Upper lobe of right lung (tissue), 1 donor: ENCODE data around the gene BRCC3. TPM values are rescaled to one million over a fixed set of nuclear protein-coding genes. Genes with fewer than 3 reads are reported as not detected.
A peak's percentile ranks its signal among the peaks of the same experiment; 100 is the strongest.

Experiments
- ATAC-seq: fragments of 200-7000 bp; cut with Tn5 transposase; one replicate; pipeline ENCODE4 v1.9.1; 2020; ENCODE audit warnings: mild to moderate bottlenecking, moderate library complexity
- DNase-seq: peaks from one replicate; pipeline ENCODE4 v3.0.0-alpha.2; 2020
- H3K27ac ChIP-seq: fragments of 200-600 bp; one replicate; pipeline ENCODE4 v1.8.0; 2022
- H3K27me3 ChIP-seq: fragments of 200-600 bp; one replicate; pipeline ENCODE4 v1.8.0; 2022; ENCODE audit warnings: mild to moderate bottlenecking
- H3K36me3 ChIP-seq: fragments of 200-600 bp; one replicate; pipeline ENCODE4 v1.8.0; 2022
- H3K4me1 ChIP-seq: fragments of 200-600 bp; one replicate; pipeline ENCODE4 v1.8.0; 2022
- H3K4me3 ChIP-seq: fragments of 200-600 bp; one replicate; pipeline ENCODE4 v1.8.0; 2022; ENCODE audit warnings: mild to moderate bottlenecking
- H3K9me3 ChIP-seq: fragments of 200-600 bp; one replicate; pipeline ENCODE4 v1.8.0; 2022
- intact Hi-C: fragments of 100-400 bp; cut with DNase I; formaldehyde crosslinking; loops from one replicate; pipeline ENCODE4 v1.11.0; 2022
- total RNA-seq: library from RNA; stranded (reverse); fragmentation: NEBNext Ultra II Directional; extraction: Animal tissue kit (Norgen Biotek cat#: 25700); gene quantifications from one replicate; pipeline ENCODE4 v1.2.1, GENCODE V29; 2021
- TF ChIP-seq, protein P1 (sequence below): fragments of 200-600 bp; IDR thresholded peaks from one replicate; pipeline ENCODE4 v1.8.0; 2022; ENCODE audit warnings: antibody characterized with exemption
- donor health status: DM: no; HTN: yes; CAD: no; lungs with severe emphysema.

Gene BRCC3
- total RNA-seq, 1 donor from 2014 or later = 16.7 TPM

DNA sequence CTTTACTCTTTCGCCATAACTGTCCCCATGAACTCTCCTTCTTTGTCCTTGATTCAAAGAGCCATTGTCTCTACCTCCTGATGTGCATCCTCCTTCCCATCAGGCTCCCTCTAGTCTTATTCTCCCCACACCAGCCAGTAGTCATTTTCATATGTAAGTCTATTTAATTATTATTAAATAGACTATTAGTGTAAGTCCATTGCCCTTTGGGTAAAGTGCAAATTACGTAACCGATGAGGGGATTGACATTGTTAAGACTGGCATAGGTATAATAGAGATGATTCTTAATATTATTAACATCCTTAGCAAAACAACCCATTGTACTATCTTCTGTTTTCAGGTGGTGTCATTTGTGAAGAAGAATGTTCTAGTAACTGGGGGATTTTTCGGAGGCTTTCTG is 17.1 kb upstream of the BRCC3 start:
- TF ChIP-seq, protein P1, sequence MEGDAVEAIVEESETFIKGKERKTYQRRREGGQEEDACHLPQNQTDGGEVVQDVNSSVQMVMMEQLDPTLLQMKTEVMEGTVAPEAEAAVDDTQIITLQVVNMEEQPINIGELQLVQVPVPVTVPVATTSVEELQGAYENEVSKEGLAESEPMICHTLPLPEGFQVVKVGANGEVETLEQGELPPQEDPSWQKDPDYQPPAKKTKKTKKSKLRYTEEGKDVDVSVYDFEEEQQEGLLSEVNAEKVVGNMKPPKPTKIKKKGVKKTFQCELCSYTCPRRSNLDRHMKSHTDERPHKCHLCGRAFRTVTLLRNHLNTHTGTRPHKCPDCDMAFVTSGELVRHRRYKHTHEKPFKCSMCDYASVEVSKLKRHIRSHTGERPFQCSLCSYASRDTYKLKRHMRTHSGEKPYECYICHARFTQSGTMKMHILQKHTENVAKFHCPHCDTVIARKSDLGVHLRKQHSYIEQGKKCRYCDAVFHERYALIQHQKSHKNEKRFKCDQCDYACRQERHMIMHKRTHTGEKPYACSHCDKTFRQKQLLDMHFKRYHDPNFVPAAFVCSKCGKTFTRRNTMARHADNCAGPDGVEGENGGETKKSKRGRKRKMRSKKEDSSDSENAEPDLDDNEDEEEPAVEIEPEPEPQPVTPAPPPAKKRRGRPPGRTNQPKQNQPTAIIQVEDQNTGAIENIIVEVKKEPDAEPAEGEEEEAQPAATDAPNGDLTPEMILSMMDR = no peak
- Histone ChIP-seq H3K4me1 (no peaks in the 10 kb centered on the region), H3K27me3 (no peaks in the 10 kb centered on the region), H3K9me3 (no peaks in the 10 kb centered on the region), H3K36me3 (peaks cover 8% of the 10 kb centered on the region), H3K4me3 (no peak overlapping the region), H3K27ac (no peak overlapping the region)
- DNase-seq (no peak), ATAC-seq (no peak)
- intact Hi-C loops = loop anchor here (5.0 kb wide), 1 partner anchor 72 kb away; no protein-coding TSS in a partner anchor

DNA sequence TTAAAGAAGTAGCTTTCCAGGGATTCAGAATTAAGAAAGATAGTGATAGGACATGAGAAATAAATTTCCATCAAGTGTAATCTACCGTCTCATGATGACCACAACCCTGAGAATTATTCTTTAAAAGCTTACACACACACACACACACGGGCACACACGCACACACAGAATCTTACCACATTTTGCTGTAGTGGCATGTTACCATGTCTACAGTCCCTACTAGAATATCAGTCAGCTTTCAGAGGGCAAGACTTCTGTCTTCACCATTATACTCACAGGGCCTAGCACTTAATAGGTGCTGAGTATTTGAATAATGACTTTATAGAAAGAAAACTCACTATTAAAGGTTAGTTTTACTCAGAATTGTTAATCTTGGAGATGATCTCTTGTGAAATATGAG is 15.8 kb upstream of the BRCC3 start:
- Histone ChIP-seq H3K27ac (no peak overlapping the region), H3K27me3 (no peaks in the 10 kb centered on the region), H3K4me1 (no peaks in the 10 kb centered on the region), H3K36me3 (peaks cover 8% of the 10 kb centered on the region), H3K9me3 (no peaks in the 10 kb centered on the region), H3K4me3 (no peak overlapping the region)
- DNase-seq (no peak), ATAC-seq (no peak)
- TF ChIP-seq, protein P1 = no peak
- intact Hi-C loops = no loop called here

DNA sequence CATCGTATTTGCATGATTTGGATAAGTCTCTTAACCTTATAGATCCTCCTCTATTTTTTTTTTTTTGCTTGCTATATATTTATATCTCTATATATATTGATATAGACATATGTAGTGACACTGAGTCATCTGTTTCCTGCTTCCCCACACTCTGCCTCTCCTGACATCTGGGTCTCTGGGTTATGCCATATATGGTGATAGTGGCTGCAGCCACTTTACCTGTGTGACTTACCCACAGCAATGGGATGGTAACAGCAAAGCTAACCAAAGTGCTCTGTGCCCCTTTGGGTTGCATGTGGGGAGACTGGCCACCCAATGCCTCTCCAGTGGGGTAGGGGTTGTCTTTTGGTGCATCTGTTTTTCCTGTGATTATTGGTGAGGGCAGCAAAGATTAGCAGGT is 14.8 kb upstream of the BRCC3 start:
- Histone ChIP-seq H3K9me3 (no peaks in the 10 kb centered on the region), H3K4me1 (no peaks in the 10 kb centered on the region), H3K27me3 (no peaks in the 10 kb centered on the region), H3K4me3 (no peak overlapping the region), H3K36me3 (peaks cover 8% of the 10 kb centered on the region), H3K27ac (no peak overlapping the region)
- DNase-seq = no peak
- ATAC-seq = no peak
- TF ChIP-seq, protein P1 = no peak
- intact Hi-C loops = no loop called here

DNA sequence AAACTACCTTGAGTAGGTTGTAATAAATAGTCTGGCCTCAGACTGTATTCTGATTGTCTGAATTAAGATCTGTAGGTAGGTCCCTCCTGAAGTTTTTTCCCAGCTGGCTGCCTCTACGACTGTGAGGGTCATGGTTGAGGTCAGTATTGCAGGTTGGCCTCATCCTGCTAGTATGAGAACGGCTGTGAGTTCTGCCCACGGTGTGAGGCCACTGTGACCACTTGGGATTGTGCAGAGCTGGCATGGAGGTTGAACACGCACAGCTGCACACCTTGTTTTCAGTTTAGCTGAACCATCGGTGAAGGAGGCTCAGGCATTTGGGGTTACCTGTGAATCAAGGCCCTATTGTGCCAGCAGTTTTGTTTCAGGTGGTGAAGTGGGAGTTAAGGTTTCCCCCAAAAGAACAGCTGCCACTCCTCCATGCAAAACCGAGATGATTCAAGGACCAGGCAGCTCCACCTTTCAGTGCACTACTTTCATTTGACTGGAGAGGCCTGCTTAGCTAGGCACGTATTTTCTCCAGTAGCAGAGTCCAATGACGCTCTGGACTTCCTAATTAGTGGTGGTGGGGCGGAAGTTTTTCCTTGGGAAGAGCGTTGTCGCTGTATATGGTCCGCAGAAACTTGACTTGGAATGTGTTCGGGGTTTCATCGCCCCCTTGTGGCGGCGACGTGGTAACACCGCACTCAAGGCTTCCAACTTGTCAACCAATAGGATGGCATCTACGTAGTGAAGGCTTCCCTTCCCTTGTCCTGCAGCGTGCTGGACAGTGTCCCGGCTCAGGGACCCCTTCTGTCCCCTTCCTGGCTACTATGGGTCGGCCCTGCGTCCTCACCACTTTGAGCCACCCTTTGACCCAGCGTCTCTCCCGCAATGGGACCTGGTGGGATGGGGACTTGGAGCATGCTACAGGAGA is 14.2 kb upstream of the BRCC3 start:
- peak; percentile 71 for DNase-seq
- intact Hi-C loops = no loop called here
- ATAC-seq = peak; percentile 99

DNA sequence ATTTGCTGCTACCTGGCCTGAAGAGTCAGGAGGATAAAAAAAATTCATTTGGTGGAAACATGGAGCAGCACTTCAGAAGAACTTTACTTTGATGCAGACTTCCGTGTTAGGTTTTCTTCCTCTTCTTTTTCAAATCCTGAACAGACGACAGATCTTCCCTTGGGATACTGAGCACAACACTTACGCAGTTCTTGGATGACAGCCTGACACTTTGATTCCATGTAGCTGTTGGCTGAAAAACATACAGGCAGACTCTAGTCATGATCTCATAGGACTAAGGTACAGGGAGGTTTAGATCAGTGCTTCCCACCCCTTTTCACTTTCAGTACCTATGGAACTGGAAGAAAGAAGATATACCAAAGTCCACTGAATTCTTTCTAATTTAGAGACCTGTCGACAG is 9.5 kb upstream of the BRCC3 start:
- Histone ChIP-seq H3K36me3 (no peaks in the 10 kb centered on the region), H3K4me1 (no peaks in the 10 kb centered on the region), H3K27ac (no peak overlapping the region), H3K27me3 (no peaks in the 10 kb centered on the region), H3K4me3 (no peak overlapping the region), H3K9me3 (no peaks in the 10 kb centered on the region)
- intact Hi-C loops = no loop called here
- TF ChIP-seq, protein P1 = no peak
- no peak for DNase-seq
- no peak for ATAC-seq

More for the DNA sequence above, 14.2 kb upstream of the BRCC3 start:
- Histone ChIP-seq H3K27me3 (no peaks in the 10 kb centered on the region), H3K27ac (no peak overlapping the region), H3K4me3 (no peak overlapping the region), H3K9me3 (no peaks in the 10 kb centered on the region), H3K36me3 (peaks cover 4% of the 10 kb centered on the region), H3K4me1 (no peaks in the 10 kb centered on the region)
- TF ChIP-seq, protein P1 = peak; percentile 71
